ENCODE results near the gene JAG2.

Gene JAG2

DNA sequence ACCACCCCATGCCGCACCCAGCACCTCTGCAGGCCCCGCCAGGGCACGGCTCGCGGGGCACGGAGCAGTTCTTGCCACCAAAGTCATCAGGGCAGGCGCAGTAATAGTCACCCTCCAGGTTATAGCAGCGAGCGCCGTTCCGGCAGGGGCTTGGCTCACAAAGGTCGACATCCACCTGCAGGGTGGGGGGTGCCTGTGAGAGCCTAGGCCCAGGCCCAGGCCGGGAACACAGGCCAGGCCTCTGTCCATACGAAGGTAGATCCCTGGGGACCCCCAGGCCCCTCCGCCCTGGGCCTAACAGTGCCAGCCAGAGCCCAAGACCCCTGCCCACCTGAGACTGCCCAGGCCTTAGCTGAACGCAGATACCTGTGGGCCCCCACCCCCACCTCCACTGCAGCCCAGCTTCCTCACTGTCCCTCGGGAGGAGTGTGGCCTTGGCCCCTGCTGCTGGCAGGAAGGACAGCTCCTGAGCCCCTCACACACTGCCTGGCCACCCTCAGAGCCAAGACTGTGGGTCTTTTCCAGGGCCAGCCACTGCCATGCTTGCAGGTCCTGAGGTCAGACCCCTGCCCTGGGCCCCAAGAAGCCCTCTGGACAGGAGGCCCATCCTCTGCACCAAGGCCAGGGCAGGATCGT lies 19.3 kb downstream of the JAG2 start:
- no peak for DNase-seq

DNA sequence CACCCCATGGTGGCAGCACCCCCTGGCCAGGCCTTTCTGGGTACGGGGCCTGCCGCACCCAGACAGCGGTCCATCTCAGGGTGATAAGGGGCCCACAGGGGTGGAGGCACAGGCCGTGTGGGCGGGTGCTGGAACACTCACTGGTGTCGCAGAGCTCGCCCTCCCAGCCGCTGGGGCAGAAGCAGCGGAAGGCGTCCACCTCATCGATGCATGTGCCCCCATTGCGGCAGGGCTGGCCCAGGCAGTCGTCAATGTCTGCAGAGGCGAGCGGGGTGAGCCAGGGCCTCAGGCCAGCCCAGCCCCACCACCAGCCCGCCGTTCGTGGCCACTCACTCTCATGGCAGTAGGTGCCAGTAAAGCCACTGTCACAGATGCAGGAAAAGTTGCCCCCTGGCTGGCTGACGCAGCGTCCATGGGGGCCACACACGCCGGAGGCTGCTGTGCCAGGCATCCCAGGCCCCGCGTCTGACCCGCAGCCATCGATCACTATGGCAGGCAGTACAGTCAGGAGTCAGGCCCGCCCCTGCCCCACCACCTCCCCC lies 19.9 kb downstream of the JAG2 start:
- no peak for DNase-seq

DNA sequence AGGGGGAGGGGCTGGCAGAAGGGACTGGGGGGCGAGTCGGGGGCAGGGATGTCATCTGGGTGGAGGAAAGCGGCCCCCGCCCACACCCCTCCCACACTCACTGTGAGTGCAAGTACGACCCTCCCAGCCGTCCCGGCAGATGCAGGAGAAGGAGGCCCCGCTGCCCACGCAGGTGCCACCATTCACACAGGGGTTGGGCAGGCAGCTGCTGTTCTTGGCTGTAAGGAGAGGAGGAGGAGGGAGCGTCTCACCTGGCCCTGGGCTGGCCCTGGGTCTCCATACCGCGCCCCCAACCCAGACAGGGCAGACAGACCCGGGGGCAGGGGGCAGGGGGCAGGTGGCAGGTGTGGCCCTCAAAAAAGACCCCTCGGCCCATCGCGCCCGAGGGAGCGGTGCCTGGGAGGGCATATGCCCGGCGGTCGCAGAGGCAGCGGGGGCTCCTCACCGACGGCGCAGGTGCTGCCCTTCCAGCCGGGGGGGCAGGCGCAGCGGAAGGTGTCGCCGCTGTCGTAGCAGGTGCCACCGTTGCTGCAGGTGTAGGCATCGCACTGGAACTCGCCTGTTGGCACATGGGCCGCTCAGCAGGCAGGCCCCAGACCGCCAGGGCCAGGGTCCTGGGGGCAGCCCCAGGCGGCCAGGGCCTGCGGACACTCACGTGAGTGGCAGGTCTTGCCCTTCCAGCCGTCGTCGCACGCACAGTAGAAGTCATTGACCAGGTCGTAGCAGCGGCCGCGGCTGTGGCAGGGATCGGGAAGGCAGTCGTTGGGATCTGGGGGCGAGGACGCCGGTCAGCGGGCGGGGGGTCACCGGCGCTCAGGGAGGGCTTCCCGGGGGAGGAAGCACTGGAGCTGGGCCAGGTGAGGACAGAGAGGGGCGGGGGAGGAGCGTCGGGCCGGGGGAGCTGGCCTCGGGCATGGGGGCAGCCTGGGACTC lies 20.6 kb downstream of the JAG2 start:
- DNase-seq = no peak

DNA sequence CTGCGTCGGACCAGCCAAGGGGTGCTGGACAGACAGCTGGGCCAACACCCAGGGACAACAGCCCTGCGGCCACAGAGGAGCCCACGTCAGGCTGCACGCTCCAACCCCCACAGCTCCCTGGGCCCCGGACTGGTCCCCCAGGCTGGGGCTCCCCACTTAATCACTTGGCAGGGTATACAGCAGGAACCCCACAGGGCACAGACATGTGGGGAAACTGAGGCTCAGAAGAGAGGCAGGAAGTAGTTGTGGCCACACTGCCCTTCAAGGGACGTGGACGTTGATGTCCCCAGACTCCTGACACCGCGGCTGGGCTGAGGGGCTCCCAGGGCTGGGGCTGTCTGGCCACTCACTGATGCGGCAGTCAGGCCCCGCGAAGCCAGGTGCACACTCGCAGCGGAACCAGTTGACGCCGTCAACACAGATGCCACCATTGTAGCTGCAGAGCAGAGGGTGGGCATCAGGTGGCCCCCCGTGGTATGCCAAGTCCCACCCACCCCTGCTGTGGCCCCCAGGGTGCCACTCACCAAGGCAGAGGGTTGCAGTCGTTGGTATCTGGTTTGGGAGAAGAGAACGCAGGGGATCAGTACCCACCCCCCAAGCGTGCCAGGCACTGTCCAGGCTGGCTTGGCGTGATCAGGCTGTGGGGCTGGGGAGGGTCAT lies 21.5 kb downstream of the JAG2 start:
- no peak for DNase-seq

DNA sequence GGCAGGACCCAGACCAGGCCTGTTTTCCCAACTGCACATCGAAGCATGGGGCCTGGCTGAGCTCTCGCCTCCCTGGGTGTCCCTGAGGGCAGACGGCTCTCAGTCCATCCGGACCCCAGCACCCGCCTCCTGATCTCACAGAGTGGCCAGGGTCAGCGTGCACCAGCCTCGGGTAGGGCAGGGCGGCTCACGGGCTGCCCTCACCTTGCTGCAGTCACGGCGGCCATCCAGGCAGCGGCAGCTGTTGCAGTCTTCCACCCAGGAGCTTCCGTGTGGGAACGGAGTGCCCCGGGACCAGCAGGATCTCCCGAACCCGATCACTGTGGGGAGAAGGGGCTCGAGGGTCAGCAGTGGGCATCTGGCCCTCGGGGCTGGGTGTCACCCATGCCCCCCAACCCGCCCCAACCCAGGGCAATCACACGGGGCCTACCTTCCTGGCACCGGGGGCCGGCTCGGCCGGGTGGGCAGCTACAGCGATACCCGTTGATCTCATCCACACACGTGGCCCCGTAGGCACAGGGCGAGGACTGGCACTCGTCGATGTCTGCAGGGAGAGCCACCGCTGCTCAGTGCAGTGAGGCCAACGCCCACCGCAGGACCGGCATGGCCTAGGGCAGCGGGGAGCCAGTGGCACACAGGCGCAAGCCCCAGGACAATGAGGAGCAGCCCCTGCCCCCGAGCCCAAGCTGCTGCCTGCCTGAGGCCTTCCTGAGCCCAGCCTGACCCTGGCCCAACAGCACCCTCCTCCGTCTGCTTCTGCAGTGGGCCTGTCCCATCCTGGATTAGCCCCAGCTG lies 22.2 kb downstream of the JAG2 start:
- DNase-seq = no peak

DNA sequence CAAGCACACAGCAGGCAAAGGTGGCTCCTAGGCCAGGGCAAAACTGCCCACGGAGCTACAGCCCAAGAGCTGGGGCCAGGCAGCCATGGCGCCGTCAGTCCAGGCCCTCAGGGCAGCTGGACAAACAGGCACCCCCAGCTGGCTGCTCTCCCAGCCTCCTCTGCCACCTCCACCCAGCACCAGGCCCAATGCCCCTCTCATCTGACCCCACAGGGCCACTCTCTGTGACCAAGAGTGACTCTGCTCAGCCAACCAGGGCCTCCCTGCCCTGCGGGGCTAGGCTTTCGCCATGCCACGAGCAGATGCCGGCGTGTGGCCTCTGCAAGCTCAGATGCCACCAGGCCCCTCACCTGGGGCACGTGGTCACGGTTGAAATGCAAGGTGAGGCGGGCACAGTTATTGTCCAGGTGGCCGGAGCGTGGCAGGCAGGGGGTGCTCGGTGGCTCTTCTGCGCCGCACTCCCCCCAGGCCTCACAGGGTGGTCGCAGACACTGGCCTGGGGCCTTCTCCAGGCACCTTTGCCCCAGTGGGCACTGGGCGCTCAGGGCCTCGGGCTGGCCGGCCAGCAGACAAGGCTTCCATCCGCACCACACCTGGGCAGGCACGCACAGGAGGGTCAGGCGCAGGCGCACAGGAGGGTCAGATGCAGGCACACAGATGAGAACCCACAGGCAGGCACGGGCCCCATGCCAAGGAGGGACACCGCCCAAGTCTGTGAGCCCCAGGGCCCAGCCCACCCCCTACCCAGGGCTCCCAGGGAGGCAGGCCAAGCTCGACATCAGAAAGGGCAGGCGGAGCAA lies 23.0 kb downstream of the JAG2 start:
- DNase-seq = no peak

DNA sequence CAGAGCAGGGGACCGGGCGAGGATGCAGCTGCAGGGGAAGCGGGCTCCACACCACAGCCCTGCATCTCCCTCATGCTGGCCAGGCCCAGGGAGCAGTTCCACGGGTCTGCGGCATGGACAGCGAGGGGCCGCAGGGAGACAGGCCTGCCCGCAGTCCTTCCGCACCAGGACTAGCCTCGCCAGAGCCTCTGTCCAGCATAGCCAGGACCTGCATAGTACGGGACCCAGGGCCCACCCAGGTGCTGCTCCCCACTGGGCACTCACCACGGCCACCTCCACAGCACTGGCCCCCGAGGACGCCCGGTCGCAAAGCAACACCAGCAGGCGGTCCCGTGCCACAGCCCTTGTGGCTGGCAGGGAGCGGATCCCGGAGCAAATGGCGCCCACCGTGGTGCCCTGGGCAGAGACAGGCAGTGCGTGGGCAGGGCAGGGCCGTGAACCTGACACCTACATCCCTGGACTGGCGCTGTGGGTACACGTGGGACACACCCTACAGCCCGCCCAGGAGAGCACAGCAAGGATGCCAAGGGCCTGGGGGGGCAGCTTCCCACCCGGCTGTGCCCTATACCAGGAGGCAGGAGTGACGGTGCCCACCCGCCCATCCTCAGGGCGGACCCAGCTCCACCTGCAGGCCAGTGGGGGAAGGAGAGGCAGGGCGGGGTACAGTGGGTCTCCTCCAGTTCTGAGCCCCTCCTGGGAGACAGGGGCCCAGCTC lies 23.8 kb downstream of the JAG2 start:
- no peak for DNase-seq

DNA sequence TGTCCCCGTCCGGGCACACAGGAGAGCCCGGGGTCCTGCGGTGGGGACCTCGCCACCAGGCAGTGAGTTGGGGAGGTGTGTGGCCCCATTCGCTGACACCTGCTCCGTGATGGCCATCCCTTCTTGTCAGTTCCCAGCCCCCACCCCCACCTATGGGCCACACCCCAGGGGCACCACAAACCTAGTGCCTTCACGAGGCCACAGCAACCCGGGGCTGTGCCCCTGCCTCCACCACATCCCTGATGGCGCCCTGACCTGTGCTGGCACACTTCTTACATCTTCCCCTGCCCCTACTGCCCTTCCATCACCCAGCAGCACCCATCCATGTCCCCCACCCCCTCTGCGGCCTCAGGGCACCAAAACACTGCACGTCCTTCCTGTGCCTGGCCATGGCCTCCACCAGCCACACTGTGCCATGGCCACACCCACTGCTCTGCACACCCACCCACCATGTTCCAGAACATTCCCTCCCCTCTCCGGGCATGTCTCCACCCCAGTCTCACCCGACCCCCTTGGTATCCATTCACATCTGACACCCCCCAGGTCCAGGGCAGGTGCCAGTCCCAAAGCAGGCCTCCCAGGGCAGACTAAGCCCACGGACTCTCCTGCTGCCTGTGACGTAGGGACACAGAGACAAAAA lies 24.4 kb downstream of the JAG2 start:
- no peak for DNase-seq

DNA sequence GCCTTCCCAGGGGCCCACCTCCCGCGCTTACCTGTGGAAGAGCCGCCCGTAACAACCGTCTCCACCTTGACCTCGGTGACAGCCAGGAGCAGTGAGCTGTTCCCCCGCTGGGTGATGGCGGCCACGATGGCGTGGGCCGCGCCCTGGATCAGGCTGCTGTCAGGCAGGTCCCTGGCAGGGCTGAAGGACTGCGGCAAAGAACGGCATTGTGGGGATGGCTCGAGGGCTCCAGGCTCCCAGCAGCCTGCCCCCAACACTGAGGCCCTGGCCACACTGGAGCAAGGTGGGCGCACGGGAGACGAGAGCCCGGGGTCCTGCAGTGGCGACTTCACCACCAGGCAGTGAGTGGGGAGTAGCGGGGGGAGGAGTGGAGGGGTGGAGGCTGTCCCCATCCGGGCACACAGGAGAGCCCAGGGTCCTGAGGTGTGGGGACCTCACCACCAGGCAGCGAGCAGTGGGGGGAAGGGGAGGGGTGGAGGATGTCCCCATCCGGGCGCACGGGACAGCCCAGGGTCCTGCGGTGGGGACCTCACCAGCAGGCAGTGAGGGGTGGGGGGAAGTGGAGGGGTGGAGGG lies 25.0 kb downstream of the JAG2 start:
- DNase-seq = no peak

DNA sequence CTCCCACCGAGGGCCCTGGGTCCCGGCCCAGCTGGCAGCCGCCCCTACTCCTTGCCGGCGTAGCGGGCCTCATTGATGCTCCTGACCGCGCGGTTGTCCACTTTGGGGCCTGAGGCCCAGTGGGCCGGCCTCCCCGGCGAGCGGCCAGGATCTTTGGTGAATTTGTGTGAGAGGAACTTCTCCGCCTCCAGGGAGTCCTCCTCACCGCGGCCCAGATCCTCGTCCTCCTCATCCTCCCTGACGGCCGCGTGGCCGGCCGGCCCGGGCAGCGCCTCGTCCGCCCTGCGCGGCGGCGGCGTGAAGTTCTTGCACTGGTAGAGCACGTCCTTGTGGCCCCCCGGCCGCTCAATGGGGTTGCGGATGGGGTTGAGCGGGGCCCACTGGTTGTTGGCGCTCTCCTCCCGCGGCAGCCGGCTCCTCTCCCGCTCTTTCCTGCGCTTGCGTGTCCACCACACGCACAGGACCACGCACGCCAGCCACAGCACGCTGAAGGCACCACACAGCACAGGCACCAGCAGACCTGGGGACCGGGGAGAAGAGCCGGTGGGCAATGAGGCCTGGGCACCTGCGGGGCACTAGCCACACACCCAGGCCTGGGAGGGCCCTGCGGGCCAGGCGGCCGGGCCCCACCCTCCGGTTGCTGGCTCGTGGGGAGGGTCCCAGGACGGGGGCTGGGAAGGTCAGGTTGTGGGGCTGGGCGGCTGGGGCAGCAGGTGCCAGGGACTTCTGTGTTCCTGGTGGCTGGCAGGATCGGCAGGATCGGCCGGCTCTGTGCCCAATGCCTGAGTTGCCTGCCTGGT lies 25.7 kb downstream of the JAG2 start:
- DNase-seq = no peak

DNA sequence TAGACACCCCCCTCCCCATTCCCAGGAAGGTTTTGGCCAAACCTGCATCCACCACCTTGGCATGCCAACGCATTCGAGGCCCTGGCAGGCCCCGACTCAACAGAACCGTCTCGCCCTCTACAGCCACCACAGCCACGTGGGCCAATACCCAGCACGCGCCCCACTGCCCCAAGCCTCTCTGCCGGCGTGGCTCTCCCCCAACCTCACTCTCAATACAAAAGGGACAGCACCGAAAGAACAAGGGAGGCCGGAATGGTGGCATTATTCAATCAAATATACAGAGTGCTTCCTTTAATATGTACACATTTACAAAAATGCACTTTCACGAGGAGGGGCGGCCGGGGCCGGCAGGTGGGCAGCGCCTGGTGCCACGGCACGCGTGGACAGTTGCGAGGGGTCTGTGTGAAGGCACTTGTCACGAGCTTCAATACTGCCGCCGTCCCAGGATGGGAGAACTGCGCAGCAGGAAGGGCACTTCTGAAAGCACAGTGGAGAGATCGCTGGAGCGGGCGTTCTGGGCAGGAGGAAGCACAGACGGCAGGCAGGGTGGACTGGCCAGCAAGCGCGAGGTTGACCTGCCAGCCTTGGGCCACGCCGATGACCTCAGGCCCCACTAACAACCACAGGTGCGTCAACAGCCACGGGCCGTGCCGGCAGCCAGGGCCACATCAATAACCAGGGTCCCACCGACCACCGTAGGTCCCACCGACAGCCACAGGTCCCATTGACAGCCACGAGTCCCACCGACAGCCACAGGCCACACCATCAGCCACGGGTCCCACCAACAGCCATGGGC lies 26.9 kb downstream of the JAG2 start:
- DNase-seq = no peak

DNA sequence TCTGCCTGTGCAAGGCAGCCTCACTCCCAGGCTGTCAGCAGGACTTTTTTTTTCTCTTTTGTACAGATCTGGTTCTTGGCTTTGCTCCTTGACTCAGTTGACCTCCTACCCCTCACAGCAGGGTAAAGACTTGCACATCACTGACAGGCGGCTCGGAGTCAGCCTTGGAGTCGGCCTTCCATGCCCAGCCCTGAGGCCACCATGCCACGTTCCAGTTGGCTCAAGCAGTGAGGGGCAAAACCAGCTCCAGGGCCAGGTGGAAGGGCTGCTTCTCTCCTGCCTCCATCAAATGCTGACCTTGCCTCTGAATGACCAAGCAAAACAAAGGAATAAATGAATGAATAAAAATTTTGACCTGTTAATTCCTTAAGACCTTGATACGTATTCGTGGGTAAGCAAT lies 27.6 kb downstream of the JAG2 start:
- no peak for DNase-seq

DNA sequence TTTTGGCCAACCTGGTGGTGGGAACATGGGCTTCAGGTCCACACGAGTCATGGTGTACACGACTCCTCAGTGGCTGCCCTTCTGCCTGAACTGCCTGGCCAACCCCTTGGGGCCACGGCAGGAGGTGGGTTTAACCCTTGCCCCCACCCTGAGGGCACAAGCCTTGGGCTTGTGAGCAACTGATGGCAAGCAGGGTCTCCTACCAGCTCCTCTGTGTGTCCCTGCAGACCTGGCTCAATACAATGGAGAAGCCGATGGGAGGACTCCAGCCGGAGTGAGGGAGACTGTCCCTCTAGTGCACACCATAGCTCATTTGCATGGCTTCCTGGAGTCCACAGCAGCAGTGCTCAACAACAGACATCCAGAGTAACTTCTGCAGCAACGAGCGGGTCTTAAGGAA lies 28.0 kb downstream of the JAG2 start:
- no peak for DNase-seq

DNA sequence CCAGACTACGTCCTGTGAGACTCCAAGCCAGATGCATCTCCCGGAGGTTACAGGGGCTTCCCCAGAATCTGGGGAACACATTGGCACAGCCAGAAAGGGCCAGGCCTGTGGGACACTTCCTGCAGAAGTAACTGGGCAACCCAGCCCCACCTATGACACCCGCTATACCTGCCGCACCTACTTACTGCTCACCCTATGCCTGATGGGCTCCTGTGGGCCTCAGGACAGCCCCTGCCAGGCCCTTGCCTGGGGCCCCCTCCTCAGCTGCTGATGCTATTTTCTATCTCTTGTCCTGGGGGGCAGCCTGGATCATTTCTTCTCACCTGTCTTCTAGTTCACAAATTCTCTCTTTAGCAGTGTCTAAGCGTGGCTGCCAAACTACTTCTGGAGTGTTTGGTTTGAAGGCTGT lies 28.7 kb downstream of the JAG2 start:
- DNase-seq = no peak

DNA sequence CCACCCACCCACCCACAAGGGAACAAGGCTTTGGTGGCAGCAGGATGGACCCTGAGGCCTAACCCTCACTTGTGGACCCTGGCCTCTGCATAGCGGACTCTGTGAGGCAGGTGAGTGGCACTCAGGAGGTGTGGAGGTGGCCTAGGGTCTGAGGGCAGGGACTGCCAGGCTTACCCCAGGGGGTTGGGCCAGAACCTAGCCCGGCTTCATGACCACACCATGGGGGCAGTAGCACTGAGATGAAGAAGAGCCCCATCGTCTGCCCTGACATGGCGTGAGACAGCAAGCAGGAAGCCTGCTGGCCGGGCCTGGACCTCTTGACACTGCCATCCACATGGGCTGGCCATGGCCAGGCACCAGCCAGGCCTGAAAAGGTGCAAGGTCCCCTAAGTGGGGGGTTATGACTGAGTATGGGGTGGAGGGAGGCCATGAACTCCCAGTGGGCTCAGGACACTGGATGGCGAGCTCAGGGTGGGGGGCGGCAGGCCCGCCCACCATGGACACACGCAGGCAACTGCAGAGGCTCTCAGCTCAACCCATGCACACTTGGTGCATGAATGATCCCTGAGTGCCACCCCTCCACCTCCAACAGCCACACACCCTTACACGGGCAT lies 29.3 kb downstream of the JAG2 start:
- DNase-seq = no peak

DNA sequence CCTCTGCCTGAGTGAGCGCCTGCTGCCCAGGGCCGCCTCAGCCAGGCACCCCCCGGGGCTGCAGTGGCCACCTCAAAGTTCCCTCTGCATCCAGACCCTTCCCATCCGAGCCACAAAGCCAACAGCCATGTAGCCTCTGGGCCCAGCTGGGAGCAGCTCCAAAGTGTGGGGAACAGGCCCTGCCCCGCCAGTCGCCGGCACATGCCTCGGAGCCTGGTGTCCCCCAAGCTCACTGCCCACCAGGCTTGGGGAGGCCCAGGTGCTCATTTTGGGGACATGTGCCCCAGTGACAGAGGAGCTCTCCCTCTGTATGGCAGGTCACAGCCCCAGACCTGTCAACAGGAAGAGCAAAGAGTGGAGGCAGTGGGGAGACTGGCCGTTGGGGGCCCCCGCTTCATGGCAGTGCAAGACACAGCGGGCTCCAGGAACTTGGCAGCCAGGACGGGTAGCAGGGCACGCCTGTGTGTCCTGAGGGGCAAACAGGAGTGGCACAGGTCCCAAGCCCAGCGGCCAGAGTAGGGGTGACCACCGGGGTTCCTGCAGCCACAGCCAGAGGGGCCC lies 29.9 kb downstream of the JAG2 start:
- DNase-seq = no peak

DNA sequence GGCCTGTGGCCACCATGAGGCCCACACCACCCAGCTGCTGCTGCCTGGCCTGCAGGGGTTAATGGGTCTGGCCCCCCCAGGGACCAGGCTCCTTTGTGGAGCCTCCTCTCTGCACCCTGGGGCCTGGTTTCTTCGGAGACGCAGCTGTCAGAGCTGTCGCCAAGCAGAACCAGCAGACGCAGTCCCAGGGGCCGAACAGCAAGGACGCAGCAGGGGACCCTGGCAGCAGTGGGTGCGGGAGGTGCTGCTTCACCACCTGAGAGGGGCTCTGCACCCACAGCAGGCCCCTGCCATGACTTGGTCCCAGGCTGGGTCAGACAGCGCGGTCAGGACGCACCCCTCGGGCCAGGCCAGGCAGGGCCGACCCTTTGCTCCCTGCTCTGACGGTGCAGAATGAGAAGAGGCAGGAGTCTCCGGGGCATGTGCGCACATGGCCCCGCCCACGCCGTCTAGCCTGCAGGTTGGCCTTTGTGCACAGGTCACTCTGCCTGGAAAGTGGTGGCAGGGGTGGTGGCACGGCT lies 30.5 kb downstream of the JAG2 start:
- no peak for DNase-seq
